AG04449 (cell line): Measurements from ENCODE around the gene POLR3F.

Experiments used
- CTCF ChIA-PET: fragments of 350-600 bp; formaldehyde crosslinking; extraction: SDS; loops from one replicate; lab custom pipeline; 2021; ENCODE audit warnings: antibody characterized with exemption; lab: Yijun Ruan, JAX
- POLR2A ChIA-PET: fragments of 400-600, 350-600 bp; formaldehyde crosslinking; extraction: SDS; loops from one replicate; lab custom pipeline; 2020; ENCODE audit warnings: antibody characterized with exemption, inconsistent platforms; lab: Yijun Ruan, JAX
- DNase-seq: peaks from one replicate; pipeline ENCODE4 v3.0.0-alpha.2; 2010; ENCODE audit warnings: low read depth, low spot score
- H3K4me3 ChIP-seq: 2 replicates; pipeline ENCODE4 v1.5.1; 2011; ENCODE audit warnings: low read depth, mild to moderate bottlenecking, control low read depth, low read length
- TF ChIP-seq, protein P1 (sequence below): IDR thresholded peaks from one replicate; pipeline ENCODE4 v1.5.1; 2011; ENCODE audit warnings: mild to moderate bottlenecking, moderate library complexity, low read length, control low read depth, inconsistent platforms; ENCODE audit not compliant: insufficient read depth; ENCODE audit errors: missing control alignments

POLR3F gene

DNA sequence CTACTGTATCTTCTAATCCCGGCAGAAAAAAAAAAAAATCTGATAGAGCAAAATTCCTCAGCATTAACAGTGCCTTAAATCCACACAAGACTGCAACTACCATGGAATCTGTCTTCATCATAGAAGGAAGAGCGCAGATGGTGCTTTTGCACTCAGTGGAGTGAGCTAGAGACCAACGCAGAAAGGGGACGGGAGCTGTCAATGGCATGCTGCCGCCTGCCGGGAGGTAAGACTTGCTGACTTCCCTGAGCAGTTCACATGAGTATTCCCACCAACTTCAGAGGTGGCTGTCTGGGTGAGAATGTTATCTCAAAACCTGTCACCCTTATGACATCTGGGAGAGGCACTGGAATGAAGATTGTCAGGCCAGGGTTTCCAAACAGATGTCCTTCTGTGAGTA is 36.0 kb upstream of the POLR3F start:
- no peak for DNase-seq
- no peak overlapping the region for H3K4me3 ChIP-seq
- ChIA-PET POLR2A (no interaction called here), CTCF (interaction anchor here (1.5 kb wide), 1 partner anchor 17 kb away, joined by 5 read pairs; no protein-coding TSS in a partner anchor)
- TF ChIP-seq, protein P1, sequence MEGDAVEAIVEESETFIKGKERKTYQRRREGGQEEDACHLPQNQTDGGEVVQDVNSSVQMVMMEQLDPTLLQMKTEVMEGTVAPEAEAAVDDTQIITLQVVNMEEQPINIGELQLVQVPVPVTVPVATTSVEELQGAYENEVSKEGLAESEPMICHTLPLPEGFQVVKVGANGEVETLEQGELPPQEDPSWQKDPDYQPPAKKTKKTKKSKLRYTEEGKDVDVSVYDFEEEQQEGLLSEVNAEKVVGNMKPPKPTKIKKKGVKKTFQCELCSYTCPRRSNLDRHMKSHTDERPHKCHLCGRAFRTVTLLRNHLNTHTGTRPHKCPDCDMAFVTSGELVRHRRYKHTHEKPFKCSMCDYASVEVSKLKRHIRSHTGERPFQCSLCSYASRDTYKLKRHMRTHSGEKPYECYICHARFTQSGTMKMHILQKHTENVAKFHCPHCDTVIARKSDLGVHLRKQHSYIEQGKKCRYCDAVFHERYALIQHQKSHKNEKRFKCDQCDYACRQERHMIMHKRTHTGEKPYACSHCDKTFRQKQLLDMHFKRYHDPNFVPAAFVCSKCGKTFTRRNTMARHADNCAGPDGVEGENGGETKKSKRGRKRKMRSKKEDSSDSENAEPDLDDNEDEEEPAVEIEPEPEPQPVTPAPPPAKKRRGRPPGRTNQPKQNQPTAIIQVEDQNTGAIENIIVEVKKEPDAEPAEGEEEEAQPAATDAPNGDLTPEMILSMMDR, result no peak

DNA sequence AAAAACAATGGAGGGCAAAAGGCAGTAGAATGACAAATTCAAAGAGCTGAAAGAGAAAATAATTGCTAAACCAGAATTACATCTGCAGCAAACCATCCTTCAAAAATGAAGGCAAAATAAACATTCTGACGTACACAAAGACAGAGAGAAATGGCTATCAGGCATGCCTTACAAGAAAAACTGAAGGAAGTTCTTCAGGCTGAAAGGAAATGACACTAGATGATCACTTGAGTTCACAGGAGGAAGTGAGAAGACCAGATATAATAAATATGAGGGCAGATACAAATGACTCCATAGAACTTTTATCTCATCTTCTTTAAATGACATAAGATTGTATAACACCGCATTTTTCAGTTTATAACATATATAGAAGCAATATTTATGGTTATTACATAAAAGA is 30.3 kb upstream of the POLR3F start:
- H3K4me3 ChIP-seq, result no peak overlapping the region
- TF ChIP-seq, protein P1, result no peak
- no peak for DNase-seq
- ChIA-PET POLR2A (no interaction called here), CTCF (no interaction called here)

GRCh38 chr20:18440403-18440802 is 26.8 kb upstream of the POLR3F start:
- CTCF ChIA-PET, result interaction anchor here (1.0 kb wide), 1 partner anchor 10 kb away, joined by 3 read pairs; no protein-coding TSS in a partner anchor
- POLR2A ChIA-PET, result no interaction called here
- TF ChIP-seq, protein P1, result no peak
- H3K4me3 ChIP-seq, result no peak overlapping the region
- DNase-seq, result no peak

GRCh38 chr20:18443886-18444285 is 23.3 kb upstream of the POLR3F start:
- H3K4me3 ChIP-seq, result no peak overlapping the region
- ChIA-PET CTCF (interaction anchor here (1.2 kb wide), 1 partner anchor 8 kb away, joined by 3 read pairs; no protein-coding TSS in a partner anchor), POLR2A (interaction anchor here (0.5 kb wide), 1 partner anchor 306 kb away, joined by 3 read pairs; no protein-coding TSS in a partner anchor)
- TF ChIP-seq, protein P1, result no peak
- no peak for DNase-seq

DNA sequence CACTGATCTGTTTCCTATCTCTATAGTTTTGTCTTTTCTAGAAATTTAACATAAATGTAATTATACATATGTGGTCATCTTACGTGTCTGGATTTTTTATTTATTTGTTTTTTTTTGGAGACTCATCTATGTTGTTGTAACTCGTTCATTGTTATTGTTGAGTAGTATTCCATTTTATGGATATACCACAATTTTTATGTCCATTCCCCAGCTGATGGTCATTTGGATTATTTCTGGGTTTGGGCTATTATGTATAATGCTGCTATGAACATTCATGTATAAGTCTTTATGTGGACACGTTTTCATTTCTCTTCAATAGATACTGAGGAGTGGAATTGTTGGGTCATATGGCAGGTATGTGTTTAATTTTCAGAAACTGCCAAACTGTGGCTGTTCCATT is 10.6 kb upstream of the POLR3F start:
- no peak for DNase-seq
- CTCF ChIA-PET, result no interaction called here

DNA sequence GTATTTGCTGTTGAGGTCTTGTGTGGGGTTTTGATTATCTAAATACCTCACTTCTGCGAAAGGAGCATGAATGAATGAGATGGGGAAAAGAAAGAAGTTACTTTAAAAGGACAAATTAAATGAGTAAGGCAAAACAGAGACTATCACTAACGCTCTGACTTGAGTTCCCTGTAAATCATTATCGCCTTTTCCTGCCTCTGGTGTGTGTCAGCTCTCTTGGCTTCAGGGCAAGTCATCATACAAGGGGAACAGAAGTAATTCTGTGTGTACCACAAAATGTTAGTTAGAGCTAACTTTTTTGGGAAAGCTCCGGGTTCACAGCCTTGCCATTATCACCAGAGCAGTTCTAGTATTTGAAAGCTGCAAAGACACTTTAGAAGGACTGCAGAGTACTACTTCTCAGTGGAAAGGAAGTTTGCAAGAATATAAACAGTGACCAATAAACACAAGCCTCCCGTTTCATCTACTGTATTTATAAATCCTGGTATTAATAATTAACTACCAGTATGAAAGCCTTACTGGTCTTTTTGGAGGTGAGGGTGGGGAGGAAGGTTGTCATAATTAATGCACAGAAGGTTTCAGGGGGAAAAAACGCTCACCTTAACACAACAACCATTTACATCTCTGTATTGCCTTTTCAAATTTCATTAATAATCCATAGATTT is 1.5 kb upstream of the POLR3F start:
- DNase-seq, result no peak
- ChIA-PET CTCF (interaction anchor here (1.0 to 1.5 kb wide), 2 partner anchors 12 to 30 kb away, joined by 3 read pairs; no protein-coding TSS in a partner anchor), POLR2A (interaction anchor here (1.4 kb wide), 1 partner anchor 42 kb away, joined by 5 read pairs; the partner anchor contains the start of gene SEC23B)
- no peak overlapping the region for H3K4me3 ChIP-seq
- TF ChIP-seq, protein P1, result no peak

More for the DNA sequence above, 10.6 kb upstream of the POLR3F start:
- POLR2A ChIA-PET, result no interaction called here
- no peak overlapping the region for H3K4me3 ChIP-seq
- TF ChIP-seq, protein P1, result no peak
